GM23248 (cell line): ENCODE data around the gene FHDC1. TPM values are rescaled to one million over a fixed set of nuclear protein-coding genes. Genes with fewer than 3 reads are reported as not detected.

Experiments
- DNase-seq: peaks from one replicate; pipeline ENCODE4 v3.0.0-alpha.2; 2015
- H2AFZ ChIP-seq: fragments of 200-600 bp; sonication (generic); 2 replicates; pipeline ENCODE4 v1.6.1; 2016; ENCODE audit warnings: antibody characterized with exemption
- H3F3A ChIP-seq: fragments of 200-600 bp; sonication (generic); 2 replicates; pipeline ENCODE4 v1.6.1; 2016; ENCODE audit warnings: mild to moderate bottlenecking, antibody characterized with exemption, mixed run types; ENCODE audit not compliant: insufficient read depth
- H3K27ac ChIP-seq: fragments of 200-600 bp; sonication (generic); 2 replicates; pipeline ENCODE4 v1.5.1; 2016; ENCODE audit warnings: mild to moderate bottlenecking
- H3K27me3 ChIP-seq: fragments of 200-600 bp; sonication (generic); replicated peaks from 2 replicates; pipeline ENCODE4 v1.6.1; 2016; ENCODE audit warnings: mild to moderate bottlenecking; ENCODE audit not compliant: insufficient read depth
- H3K36me3 ChIP-seq: fragments of 200-600 bp; sonication (generic); 2 replicates; pipeline ENCODE4 v1.6.1; 2016; ENCODE audit warnings: low read depth, mild to moderate bottlenecking
- H3K4me1 ChIP-seq: fragments of 200-600 bp; sonication (generic); 2 replicates; pipeline ENCODE4 v1.6.1; 2016; ENCODE audit warnings: mild to moderate bottlenecking; ENCODE audit not compliant: insufficient read depth
- H3K4me2 ChIP-seq: fragments of 200-600 bp; sonication (generic); one replicate; pipeline ENCODE4 v1.6.1; 2016; ENCODE audit warnings: mild to moderate bottlenecking; ENCODE audit not compliant: unreplicated experiment
- H3K4me3 ChIP-seq: fragments of 200-600 bp; sonication (generic); 2 replicates; pipeline ENCODE4 v1.5.1; 2016; ENCODE audit warnings: mild to moderate bottlenecking
- H3K79me2 ChIP-seq: fragments of 200-600 bp; sonication (generic); 2 replicates; pipeline ENCODE4 v1.6.1; 2016; ENCODE audit warnings: mild to moderate bottlenecking; ENCODE audit not compliant: insufficient read depth
- H3K9ac ChIP-seq: fragments of 200-600 bp; sonication (generic); 2 replicates; pipeline ENCODE4 v1.6.1; 2016; ENCODE audit warnings: mild to moderate bottlenecking
- H3K9me2 ChIP-seq: fragments of 200-600 bp; sonication (generic); 2 replicates; pipeline ENCODE4 v1.6.1; 2016; ENCODE audit warnings: mixed run types, mild to moderate bottlenecking, moderate library complexity; ENCODE audit not compliant: insufficient read depth
- H3K9me3 ChIP-seq: fragments of 200-600 bp; sonication (generic); one replicate; pipeline ENCODE4 v1.6.1; 2017; ENCODE audit warnings: low read depth
- H4K20me1 ChIP-seq: fragments of 200-600 bp; sonication (generic); 2 replicates; pipeline ENCODE4 v1.6.0; 2016; ENCODE audit not compliant: insufficient read depth
- EZH2 ChIP-seq: fragments of 200-600 bp; sonication (generic); IDR thresholded peaks from 2 replicates; pipeline ENCODE4 v1.6.1; 2018; ENCODE audit warnings: antibody characterized with exemption, mild to moderate bottlenecking; ENCODE audit not compliant: insufficient read depth, poor library complexity, severe bottlenecking
- EZH2phosphoT487 ChIP-seq: fragments of 200-600 bp; sonication (generic); IDR thresholded peaks from 2 replicates; pipeline ENCODE4 v1.6.1; 2018; ENCODE audit warnings: antibody characterized with exemption, moderate library complexity, mild to moderate bottlenecking, low read depth; ENCODE audit not compliant: insufficient read depth
- WGBS, 2 experiments: methylation state at CpG; one replicate each; pipeline ENCODE4 v1.1.6; 2015 to 2017; ENCODE audit warnings: low lambda C conversion rate in 2 of 2, low coverage in 1 of 2; ENCODE audit errors: missing lambda C conversion rate in 2 of 2; 5-methylcytosine and 5-hydroxymethylcytosine counted together
- in situ Hi-C: fragments of 300-500 bp; cut with MboI; formaldehyde crosslinking; loops from 2 replicates; pipeline ENCODE4 v1.15.0; 2020
- polyA plus RNA-seq: library from polyadenylated mRNA; unstranded; fragments of >200 nt; fragmentation: Nextera tagmentation; extraction: Ambion mirVana; gene quantifications from 2 replicates; pipeline ENCODE4 v1.2.1, GENCODE V29; 2016
- total RNA-seq: library from RNA; depleted of rRNA; stranded (reverse); fragments of >200 nt; shearing (Covaris generic); gene quantifications from 2 replicates; pipeline ENCODE4 v1.2.3, GENCODE V29; 2014

FHDC1 gene
- total and polyA plus RNA-seq, 2 experiments from 2014 or later, result 0.22 to 0.51 TPM

GRCh38 chr4:153016592-153016991 is 80.5 kb downstream of the FHDC1 start:
- DNase-seq, result no peak
- no peaks in the 10 kb centered on the region for H3K9me2 ChIP-seq
- H3K9me3 ChIP-seq, result no peaks in the 10 kb centered on the region
- no peaks in the 10 kb centered on the region for H3K36me3 ChIP-seq
- no peak overlapping the region for H3K9ac ChIP-seq
- H3K27me3 ChIP-seq, result no peaks in the 10 kb centered on the region; the same call in 1 of the 2 replicates
- in situ Hi-C loops, result no loop called here
- H3K4me1 ChIP-seq, result 0 out of 2 replicates have a peak, but pooled peaks cover 3% of the 10 kb centered on the region
- no peak overlapping the region for H3K4me3 ChIP-seq
- no peaks in the 10 kb centered on the region for H3F3A ChIP-seq
- H2AFZ ChIP-seq, result no peak overlapping the region
- no peaks in the 10 kb centered on the region for H4K20me1 ChIP-seq
- TF ChIP-seq EZH2 (no peak), EZH2phosphoT487 (no peak)
- no peak overlapping the region for H3K4me2 ChIP-seq
- H3K27ac ChIP-seq, result no peak overlapping the region
- no peaks in the 10 kb centered on the region for H3K79me2 ChIP-seq
- WGBS, 2 experiments, result 84 to 85% methylated on average over 4 of the region's 4 CpGs

GRCh38 chr4:153018031-153018430 is 81.9 kb downstream of the FHDC1 start:
- H3K4me3 ChIP-seq, result no peak overlapping the region
- H3K4me1 ChIP-seq, result 0 out of 2 replicates have a peak, but pooled peaks cover 3% of the 10 kb centered on the region
- no peaks in the 10 kb centered on the region for H3K36me3 ChIP-seq
- H3K9me2 ChIP-seq, result no peaks in the 10 kb centered on the region
- no peak overlapping the region for H3K9ac ChIP-seq
- no peaks in the 10 kb centered on the region for H3K9me3 ChIP-seq
- WGBS, 2 experiments, result 59 to 70% methylated on average over 4 of the region's 4 CpGs
- H2AFZ ChIP-seq, result no peak overlapping the region
- no peaks in the 10 kb centered on the region for H4K20me1 ChIP-seq
- no peak overlapping the region for H3K27ac ChIP-seq
- TF ChIP-seq EZH2, result no peak
- no peak for TF ChIP-seq EZH2phosphoT487
- H3K4me2 ChIP-seq, result no peak overlapping the region
- DNase-seq, result no peak
- H3F3A ChIP-seq, result no peaks in the 10 kb centered on the region
- in situ Hi-C loops, result no loop called here
- H3K79me2 ChIP-seq, result no peaks in the 10 kb centered on the region
- no peaks in the 10 kb centered on the region; the same call in 1 of the 2 replicates for H3K27me3 ChIP-seq

DNA sequence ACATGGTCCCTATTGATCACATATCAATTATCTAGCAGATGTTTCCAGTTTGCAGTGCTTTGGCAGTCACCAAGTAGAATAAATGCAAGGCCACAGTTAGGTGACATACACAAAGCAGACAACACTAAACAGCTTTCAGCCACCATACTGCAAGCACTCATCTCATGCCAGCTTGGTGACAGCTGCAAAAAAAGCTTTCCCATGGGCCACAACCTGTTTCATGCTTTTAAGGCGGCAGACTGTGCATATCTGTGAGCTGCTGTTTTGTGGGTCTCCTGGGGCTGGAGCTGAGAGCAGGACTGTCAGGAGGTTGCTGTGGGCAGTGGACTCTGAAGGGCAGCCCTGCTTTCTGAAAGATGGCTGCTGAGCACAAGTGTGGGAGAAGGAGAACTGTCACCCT is 82.6 kb downstream of the FHDC1 start:
- WGBS, 2 experiments, result 75 to 85% methylated on average over 1 of the region's 1 CpG
- no peaks in the 10 kb centered on the region for H3K9me3 ChIP-seq
- H3K4me2 ChIP-seq, result no peak overlapping the region
- H3K36me3 ChIP-seq, result no peaks in the 10 kb centered on the region
- no peaks in the 10 kb centered on the region for H3K9me2 ChIP-seq
- H3K27ac ChIP-seq, result no peak overlapping the region
- H4K20me1 ChIP-seq, result no peaks in the 10 kb centered on the region
- DNase-seq, result no peak
- no peaks in the 10 kb centered on the region for H3K79me2 ChIP-seq
- no peak overlapping the region for H3K4me3 ChIP-seq
- in situ Hi-C loops, result no loop called here
- no peak overlapping the region for H3K9ac ChIP-seq
- no peaks in the 10 kb centered on the region for H3F3A ChIP-seq
- TF ChIP-seq EZH2 (no peak), EZH2phosphoT487 (no peak)
- 0 out of 2 replicates have a peak, but pooled peaks cover 3% of the 10 kb centered on the region for H3K4me1 ChIP-seq
- H3K27me3 ChIP-seq, result no peaks in the 10 kb centered on the region; the same call in 1 of the 2 replicates
- no peak overlapping the region for H2AFZ ChIP-seq

DNA sequence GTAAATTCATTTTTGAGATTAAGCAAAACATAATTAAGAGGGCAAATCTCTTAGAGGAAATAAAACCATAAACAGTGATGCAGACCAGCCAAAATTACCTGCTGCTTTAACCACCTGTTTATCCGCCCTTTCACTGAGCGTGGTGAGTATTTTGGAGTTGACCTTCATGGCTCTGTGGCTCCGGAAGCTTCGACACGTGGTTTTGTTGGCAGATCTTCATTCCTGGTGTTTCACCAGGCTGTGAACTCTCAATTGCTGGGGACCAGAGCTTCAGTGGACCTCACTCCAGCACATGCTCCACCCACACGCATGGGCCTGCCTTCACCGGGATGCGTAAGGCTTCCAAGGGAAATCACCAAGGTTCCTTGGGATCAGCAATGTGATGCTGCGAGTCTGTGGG is 83.8 kb downstream of the FHDC1 start:
- Histone ChIP-seq H3K4me3 (no peak overlapping the region), H3K9ac (no peak overlapping the region), H3K9me3 (no peaks in the 10 kb centered on the region), H3K9me2 (no peaks in the 10 kb centered on the region), H4K20me1 (no peaks in the 10 kb centered on the region), H3F3A (no peaks in the 10 kb centered on the region), H2AFZ (no peak overlapping the region), H3K27ac (no peak overlapping the region), H3K79me2 (no peaks in the 10 kb centered on the region), H3K4me1 (no peaks in the 10 kb centered on the region), H3K27me3 (peaks cover 8% of the 10 kb centered on the region; the same call in 1 of the 2 replicates), H3K4me2 (no peak overlapping the region), H3K36me3 (no peaks in the 10 kb centered on the region)
- WGBS, 2 experiments, result 69 to 74% methylated on average over 9 of the region's 9 CpGs
- DNase-seq, result no peak
- TF ChIP-seq EZH2phosphoT487, result no peak
- no peak for TF ChIP-seq EZH2
- in situ Hi-C loops, result no loop called here

- Histone ChIP-seq H3K9me3 (no peaks in the 10 kb centered on the region), H3K4me1 (no peaks in the 10 kb centered on the region), H4K20me1 (no peaks in the 10 kb centered on the region), H3K79me2 (no peaks in the 10 kb centered on the region), H3K36me3 (no peaks in the 10 kb centered on the region), H3K9me2 (no peaks in the 10 kb centered on the region), H3K27ac (no peak overlapping the region), H3K4me3 (no peak overlapping the region), H3F3A (no peaks in the 10 kb centered on the region), H3K27me3 (peaks cover 8% of the 10 kb centered on the region; the same call in 1 of the 2 replicates), H3K4me2 (no peak overlapping the region), H2AFZ (no peak overlapping the region), H3K9ac (no peak overlapping the region)
- in situ Hi-C loops, result no loop called here
- 54 to 66% methylated on average over 7 of the region's 7 CpGs for WGBS, 2 experiments
- TF ChIP-seq EZH2phosphoT487, result no peak
- DNase-seq, result no peak
Observed at GRCh38 chr4:153020457-153020856, 84.3 kb downstream of the FHDC1 start.
